B cell (primary cell): ENCODE results near the gene HSPBP1. TPM values are rescaled to one million over a fixed set of nuclear protein-coding genes. Genes with fewer than 3 reads are reported as not detected.

ENCODE experiments used
- ATAC-seq: fragments of 200-7000 bp; cut with Tn5 transposase; one replicate; pipeline ENCODE4 v1.10.0; 2021; ENCODE audit warnings: low read depth, mild to moderate bottlenecking, moderate number of reproducible peaks, moderate library complexity
- CTCF ChIA-PET: fragments of 350-600 bp; sonication (Branson Sonifier 250); formaldehyde crosslinking; loops from one replicate; lab custom pipeline; 2021; ENCODE audit warnings: antibody characterized with exemption, inconsistent platforms; lab: Charles Lee
- POLR2A ChIA-PET: fragments of 350-600 bp; sonication (Branson Sonifier 250); formaldehyde crosslinking; loops from one replicate; lab custom pipeline; 2021; ENCODE audit warnings: antibody characterized with exemption; lab: Charles Lee
- DNase-seq: peaks from one replicate; pipeline ENCODE4 v3.0.0; 2013
- H2AFZ ChIP-seq: 2 replicates; pipeline ENCODE4 v1.6.1; 2012; ENCODE audit warnings: mild to moderate bottlenecking, low read depth, low read length; ENCODE audit not compliant: insufficient read depth, poor library complexity, severe bottlenecking
- H3K27ac ChIP-seq, 2 donors: 1 replicate in 1 of 2; 2 replicates in 1 of 2; pipeline ENCODE4 v1.5.1; 2012 to 2013; ENCODE audit warnings: low read length in 2 of 2, mild to moderate bottlenecking in 2 of 2, moderate library complexity in 1 of 2
- H3K27me3 ChIP-seq, 4 experiments: fragments of 200-600 bp in 1 of 4; sonication (generic) in 1 of 4; replicated peaks in 1 of 4; 1 replicate in 2 of 4; 2 replicates in 2 of 4; pipeline versions ENCODE4 v1.6.1 to v1.7.0; 2013 to 2016; ENCODE audit warnings: low read length in 3 of 4, mild to moderate bottlenecking in 2 of 4, mixed read lengths in 1 of 4, moderate library complexity in 1 of 4; ENCODE audit not compliant: insufficient read depth in 4 of 4, control insufficient read depth in 3 of 4; ENCODE audit errors: control extremely low read depth in 1 of 4
- H3K36me3 ChIP-seq, 2 experiments: replicated peaks in 1 of 2; 1 replicate in 1 of 2; 2 replicates in 1 of 2; pipeline versions ENCODE4 v1.6.1 to v1.7.1; 2013; ENCODE audit warnings: low read length in 1 of 2; ENCODE audit not compliant: insufficient read depth in 2 of 2, control insufficient read depth in 1 of 2; ENCODE audit errors: control extremely low read depth in 1 of 2, extremely low read depth in 1 of 2
- H3K4me1 ChIP-seq, 2 donors: fragments of 200-600 bp in 1 of 2; sonication (generic) in 1 of 2; 1 replicate in 1 of 2; 2 replicates in 1 of 2; pipeline versions ENCODE4 v1.5.1 to v1.6.1; 2013 to 2017; ENCODE audit warnings: low read length in 2 of 2; ENCODE audit not compliant: control insufficient read depth in 2 of 2, insufficient read depth in 2 of 2
- H3K4me2 ChIP-seq: replicated peaks from 2 replicates; pipeline ENCODE3; 2012; ENCODE audit warnings: mild to moderate bottlenecking, low read depth, low read length; ENCODE audit not compliant: poor library complexity, severe bottlenecking
- H3K4me3 ChIP-seq, 5 experiments: fragments of 200-600 bp in 1 of 5; sonication (generic) in 1 of 5; 1 replicate in 3 of 5; 2 replicates in 2 of 5; pipeline versions ENCODE4 v1.5.1 to v1.7.0; 2011 to 2016; ENCODE audit warnings: low read length in 4 of 5, mild to moderate bottlenecking in 4 of 5, low read depth in 2 of 5, control low read depth in 1 of 5, moderate library complexity in 1 of 5; ENCODE audit not compliant: insufficient read depth in 1 of 5; ENCODE audit errors: control extremely low read depth in 1 of 5, extremely low read depth in 1 of 5
- H3K79me2 ChIP-seq: fragments of 200-600 bp; sonication (generic); one replicate; pipeline ENCODE4 v1.6.0; 2016; ENCODE audit warnings: low read length; ENCODE audit not compliant: control insufficient read depth, insufficient read depth
- H3K9ac ChIP-seq: fragments of 200-600 bp; sonication (generic); 2 replicates; pipeline ENCODE4 v1.6.1; 2017; ENCODE audit warnings: mild to moderate bottlenecking, low read length, moderate library complexity
- H3K9me3 ChIP-seq, 3 donors: one replicate each; pipeline versions ENCODE4 v1.6.1 to v1.7.1; 2013; ENCODE audit warnings: low read length in 2 of 3; ENCODE audit not compliant: control insufficient read depth in 2 of 3, insufficient read depth in 1 of 3; ENCODE audit errors: control extremely low read depth in 1 of 3
- H4K20me1 ChIP-seq: 2 replicates; pipeline ENCODE4 v1.6.0; 2012; ENCODE audit warnings: mild to moderate bottlenecking, low read length; ENCODE audit not compliant: insufficient read depth, control insufficient read depth, poor library complexity, severe bottlenecking
- H3K27ac Mint-ChIP-seq: one replicate; pipeline ENCODE4 v1.8.0; 2021; ENCODE audit warnings: mixed read lengths
- H3K27me3 Mint-ChIP-seq: one replicate; pipeline ENCODE4 v1.8.0; 2021; ENCODE audit warnings: mixed read lengths
- H3K4me1 Mint-ChIP-seq: one replicate; pipeline ENCODE4 v1.8.0; 2021; ENCODE audit warnings: mixed read lengths
- H3K4me3 Mint-ChIP-seq: one replicate; pipeline ENCODE4 v1.8.0; 2021; ENCODE audit warnings: mixed read lengths
- H3K9me3 Mint-ChIP-seq: one replicate; pipeline ENCODE4 v1.8.0; 2022; ENCODE audit warnings: mixed read lengths; ENCODE audit not compliant: insufficient read depth
- EZH2 ChIP-seq: IDR thresholded peaks from 2 replicates; pipeline ENCODE4 v1.6.1; 2012; ENCODE audit warnings: borderline replicate concordance, low read depth, mild to moderate bottlenecking, moderate library complexity, low read length; ENCODE audit not compliant: insufficient read depth, poor library complexity, severe bottlenecking
- WGBS: methylation state at CpG from one replicate; pipeline ENCODE4 v1.1.5; 2013; ENCODE audit warnings: missing lambda C conversion rate; ENCODE audit not compliant: insufficient coverage; 5-methylcytosine and 5-hydroxymethylcytosine counted together
- intact Hi-C: fragments of 100-400 bp; cut with micrococcal nuclease; formaldehyde crosslinking; loops from one replicate; pipeline ENCODE4 v1.10.0; 2022
- polyA plus RNA-seq: library from polyadenylated mRNA; depleted of rRNA; stranded (reverse); fragments of >200 nt; gene quantifications from 2 replicates; pipeline ENCODE4 v1.2.3, GENCODE V29; 2012
- total RNA-seq, 2 donors: library from RNA; stranded (reverse); fragments of 120-200 nt in 1 of 2; gene quantifications; 1 replicate in 1 of 2; 2 replicates in 1 of 2; pipeline versions ENCODE4 v1.2.3 to v1.2.4, GENCODE V29; 2013 to 2022
- TF ChIP-seq, protein P1 (sequence below): fragments of 200-600 bp; IDR thresholded peaks from one replicate; pipeline ENCODE4 v1.8.0; 2022; ENCODE audit warnings: antibody characterized with exemption, mild to moderate bottlenecking

HSPBP1 gene
- total and polyA plus RNA-seq, 2 donors (not counting 1 experiment from before 2014, with no cell fraction given): 15.6 to 19.0 TPM

DNA sequence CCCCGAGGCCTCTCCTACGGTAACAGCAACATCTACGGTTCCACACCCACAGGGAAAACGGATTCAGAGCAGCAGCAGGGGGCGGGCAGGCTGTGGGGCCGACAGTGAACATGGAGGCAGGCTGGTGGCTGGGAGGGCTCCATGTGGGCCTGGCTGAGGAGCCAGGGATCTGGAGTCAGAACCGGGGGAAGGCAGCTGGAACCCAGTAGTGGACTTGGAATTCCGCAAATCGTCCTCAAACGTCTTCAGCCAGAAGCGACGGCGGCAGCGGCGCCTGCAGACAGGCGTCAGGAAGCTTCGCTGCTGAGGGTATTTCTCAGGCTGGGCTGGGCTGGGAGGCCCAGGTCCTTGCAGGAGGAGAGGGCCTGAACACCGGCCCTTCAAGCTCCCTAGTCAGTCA is 53.1 kb downstream of the HSPBP1 start:
- no peak for TF ChIP-seq EZH2
- TF ChIP-seq, protein P1, sequence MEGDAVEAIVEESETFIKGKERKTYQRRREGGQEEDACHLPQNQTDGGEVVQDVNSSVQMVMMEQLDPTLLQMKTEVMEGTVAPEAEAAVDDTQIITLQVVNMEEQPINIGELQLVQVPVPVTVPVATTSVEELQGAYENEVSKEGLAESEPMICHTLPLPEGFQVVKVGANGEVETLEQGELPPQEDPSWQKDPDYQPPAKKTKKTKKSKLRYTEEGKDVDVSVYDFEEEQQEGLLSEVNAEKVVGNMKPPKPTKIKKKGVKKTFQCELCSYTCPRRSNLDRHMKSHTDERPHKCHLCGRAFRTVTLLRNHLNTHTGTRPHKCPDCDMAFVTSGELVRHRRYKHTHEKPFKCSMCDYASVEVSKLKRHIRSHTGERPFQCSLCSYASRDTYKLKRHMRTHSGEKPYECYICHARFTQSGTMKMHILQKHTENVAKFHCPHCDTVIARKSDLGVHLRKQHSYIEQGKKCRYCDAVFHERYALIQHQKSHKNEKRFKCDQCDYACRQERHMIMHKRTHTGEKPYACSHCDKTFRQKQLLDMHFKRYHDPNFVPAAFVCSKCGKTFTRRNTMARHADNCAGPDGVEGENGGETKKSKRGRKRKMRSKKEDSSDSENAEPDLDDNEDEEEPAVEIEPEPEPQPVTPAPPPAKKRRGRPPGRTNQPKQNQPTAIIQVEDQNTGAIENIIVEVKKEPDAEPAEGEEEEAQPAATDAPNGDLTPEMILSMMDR: no peak
- DNase-seq: no peak
- Histone ChIP-seq H3K36me3 (peaks cover 0 to 56% of the 10 kb centered on the region in 2 experiments), H3K27me3 (no peaks in the 10 kb centered on the region), H3K4me3 (no peak overlapping the region), H4K20me1 (peaks cover 57% of the 10 kb centered on the region), H2AFZ (no peak overlapping the region), H3K9me3 (no peaks in the 10 kb centered on the region), H3K9ac (no peak overlapping the region), H3K4me2 (no peak overlapping the region), H3K4me1 (no peaks in the 10 kb centered on the region), H3K79me2 (no peaks in the 10 kb centered on the region), H3K27ac (no peak overlapping the region)
- ATAC-seq: no peak
- intact Hi-C loops: no loop called here
- H3K9me3 Mint-ChIP-seq: no peaks in the 10 kb centered on the region
- no peak overlapping the region for H3K4me3 Mint-ChIP-seq
- H3K27me3 Mint-ChIP-seq: no peaks in the 10 kb centered on the region
- POLR2A ChIA-PET: no interaction called here
- peaks cover 3% of the 10 kb centered on the region for H3K4me1 Mint-ChIP-seq
- 90% methylated on average over 18 of the region's 18 CpGs for WGBS
- CTCF ChIA-PET: no interaction called here
- H3K27ac Mint-ChIP-seq: no peak overlapping the region

- no peak overlapping the region for H2AFZ ChIP-seq
- H3K9me3 ChIP-seq: no peaks in the 10 kb centered on the region
- peaks cover 3% of the 10 kb centered on the region for H3K4me1 Mint-ChIP-seq
- H3K27ac ChIP-seq: no peak overlapping the region
- H3K4me3 Mint-ChIP-seq: no peak overlapping the region
- H3K27ac Mint-ChIP-seq: no peak overlapping the region
- H3K36me3 ChIP-seq: peaks cover 0 to 51% of the 10 kb centered on the region in 2 experiments
- H3K27me3 Mint-ChIP-seq: no peaks in the 10 kb centered on the region
- no peaks in the 10 kb centered on the region for H3K27me3 ChIP-seq
- H3K4me1 ChIP-seq: no peaks in the 10 kb centered on the region
- ChIA-PET CTCF (no interaction called here), POLR2A (no interaction called here)
- H3K9me3 Mint-ChIP-seq: no peaks in the 10 kb centered on the region
- H3K9ac ChIP-seq: no peak overlapping the region
- DNase-seq (no peak), ATAC-seq (no peak)
- no peak overlapping the region for H3K4me2 ChIP-seq
- WGBS: 88% methylated on average over 9 of the region's 9 CpGs
- no peak for TF ChIP-seq EZH2
- TF ChIP-seq, protein P1: no peak
- intact Hi-C loops: no loop called here
- H3K4me3 ChIP-seq: no peak overlapping the region
- peaks cover 51% of the 10 kb centered on the region for H4K20me1 ChIP-seq
- H3K79me2 ChIP-seq: no peaks in the 10 kb centered on the region
Measured at GRCh38 chr19:55226273-55226672, 53.6 kb downstream of the HSPBP1 start.
